A549 (cell line): ENCODE data around the gene TALDO1. TPM values are rescaled to one million over a fixed set of nuclear protein-coding genes. Genes with fewer than 3 reads are reported as not detected.

ENCODE experiments used
- BCL3 ChIP-seq: fragments of >200 bp; sonication (Bioruptor Twin); formaldehyde crosslinking; IDR thresholded peaks from 3 replicates; pipeline ENCODE4 v1.6.1; 2016
- BHLHE40 ChIP-seq: IDR thresholded peaks from 2 replicates; pipeline ENCODE4 v1.6.1; 2012; ENCODE audit warnings: low read depth, low read length, inconsistent platforms
- CBX2 ChIP-seq: fragments of 200-600 bp; sonication (generic); IDR thresholded peaks from 2 replicates; pipeline ENCODE4 v1.6.1; 2016; ENCODE audit warnings: low read depth, mild to moderate bottlenecking, borderline replicate concordance
- CBX8 ChIP-seq: fragments of 200-600 bp; sonication (generic); IDR thresholded peaks from 2 replicates; pipeline ENCODE4 v1.6.1; 2016
- CTCF ChIP-seq: fragments of >200 bp; sonication (Bioruptor Twin); formaldehyde crosslinking; IDR thresholded peaks from 3 replicates; pipeline ENCODE4 v1.5.1; 2016
- E2F6 ChIP-seq: IDR thresholded peaks from 2 replicates; pipeline ENCODE4 v1.6.1; 2012; ENCODE audit warnings: low read depth, borderline replicate concordance
- EHF ChIP-seq: fragments of 250-450 bp; sonication (Bioruptor Pico); IDR thresholded peaks from 2 replicates; pipeline ENCODE4 v1.5.0; 2020; ENCODE audit warnings: mild to moderate bottlenecking
- EP300 ChIP-seq, 2 experiments: fragments of >200 bp; sonication (Bioruptor Twin); formaldehyde crosslinking; IDR thresholded peaks; 2 replicates in 1 of 2; 3 replicates in 1 of 2; pipeline ENCODE4 v1.6.1; 2016 to 2017
- FOXS1 ChIP-seq: fragments of 250-450 bp; sonication (Bioruptor Pico); IDR thresholded peaks from 2 replicates; pipeline ENCODE4 v1.5.0; 2020; ENCODE audit warnings: mild to moderate bottlenecking, moderate library complexity
- HOXB13 ChIP-seq: fragments of 250-450 bp; sonication (Bioruptor Pico); IDR thresholded peaks from 2 replicates; pipeline ENCODE4 v1.5.0; 2020; ENCODE audit warnings: low read depth, mild to moderate bottlenecking, moderate library complexity
- JUNB ChIP-seq: fragments of >200 bp; sonication (Bioruptor Twin); formaldehyde crosslinking; IDR thresholded peaks from 2 replicates; pipeline ENCODE4 v1.6.1; 2016
- KDM1A ChIP-seq: fragments of 200-600 bp; sonication (generic); IDR thresholded peaks from 2 replicates; pipeline ENCODE4 v1.6.1; 2016; ENCODE audit warnings: low read depth, mild to moderate bottlenecking
- KDM5A ChIP-seq: fragments of 200-600 bp; sonication (generic); IDR thresholded peaks from 2 replicates; pipeline ENCODE4 v1.6.1; 2016; ENCODE audit warnings: antibody characterized with exemption, mild to moderate bottlenecking
- MAFK ChIP-seq: fragments of 450-650 bp; IDR thresholded peaks from 2 replicates; pipeline ENCODE4 v1.6.1; 2014; ENCODE audit not compliant: partially characterized antibody
- MAX ChIP-seq: IDR thresholded peaks from 2 replicates; pipeline ENCODE4 v1.6.1; 2012
- MYC ChIP-seq: IDR thresholded peaks from 2 replicates; pipeline ENCODE4 v1.6.1; 2012; ENCODE audit warnings: mild to moderate bottlenecking, inconsistent platforms, low read length, improper control_type of control experiment, borderline replicate concordance
- PBX3 ChIP-seq: IDR thresholded peaks from 2 replicates; pipeline ENCODE4 v1.6.1; 2012
- PHF8 ChIP-seq: fragments of 200-600 bp; sonication (generic); IDR thresholded peaks from 2 replicates; pipeline ENCODE4 v1.6.1; 2016; ENCODE audit warnings: low read depth, mild to moderate bottlenecking, antibody characterized with exemption, moderate library complexity, borderline replicate concordance
- POLR2A ChIP-seq: IDR thresholded peaks from 2 replicates; pipeline ENCODE4 v1.6.1; 2012; ENCODE audit warnings: mild to moderate bottlenecking, low read length
- RAD21 ChIP-seq, 2 experiments: fragments of >200 bp in 1 of 2; sonication (Bioruptor Twin) in 1 of 2; formaldehyde crosslinking in 1 of 2; IDR thresholded peaks in 1 of 2; conservative IDR thresholded peaks in 1 of 2; 2 replicates in 1 of 2; 3 replicates in 1 of 2; pipeline ENCODE4 v1.6.1; 2012 to 2018; ENCODE audit warnings: inconsistent platforms in 1 of 2
- TFCP2L1 ChIP-seq: fragments of 250-450 bp; sonication (Bioruptor Pico); IDR thresholded peaks from 2 replicates; pipeline ENCODE4 v1.5.0; 2021; ENCODE audit warnings: mild to moderate bottlenecking
- USF2 ChIP-seq: fragments of 450-650 bp; IDR thresholded peaks from 2 replicates; pipeline ENCODE4 v1.6.1; 2014; ENCODE audit warnings: antibody characterized with exemption
- ZNF302 ChIP-seq: fragments of 250-450 bp; sonication (Bioruptor Pico); IDR thresholded peaks from 2 replicates; pipeline ENCODE4 v1.9.0; 2021; ENCODE audit warnings: inconsistent platforms, mild to moderate bottlenecking, moderate library complexity
- polyA plus RNA-seq, 4 experiments: library from polyadenylated mRNA; depleted of rRNA in 3 of 4; stranded (reverse); fragments of >200 nt; fragmentation: RNase III in 1 of 4; extraction: RNeasy Plus Mini Kit Qiagen cat#74134 plus additional on column Dnase treatment in 1 of 4; gene quantifications; 2 replicates in 3 of 4; 3 replicates in 1 of 4; pipeline ENCODE4 v1.2.3, GENCODE V29; 2011 to 2017

Gene TALDO1
- polyA plus RNA-seq, 2 of the 4 experiments (the other 2 are of a cell fraction): 287 to 391 TPM

GRCh38 chr11:777288-778255 is 30.3 kb downstream of the TALDO1 start, which contains the start of gene GATD1 (continued):
- no peak for TF ChIP-seq USF2
- peak; percentile 65; the same call in 1 of the 2 replicates for TF ChIP-seq BHLHE40
- no peak for TF ChIP-seq KDM1A
- no peak for TF ChIP-seq PBX3
- peak; percentile 92; the same call in 2 of the 3 replicates for TF ChIP-seq BCL3
- TF ChIP-seq RAD21 (conservative IDR thresholded peaks at IDR 0.05 in 1 of 2, IDR thresholded peaks at IDR 0.05 in 1 of 2): no peak
- TF ChIP-seq CBX2: no peak
- no peak for TF ChIP-seq MYC
- TF ChIP-seq MAFK: no peak
- TF ChIP-seq POLR2A: peak; percentile 95
- TF ChIP-seq E2F6: no peak; the same call in 1 of the 2 replicates
- no peak for TF ChIP-seq JUNB
- no peak for TF ChIP-seq EHF (CRISPR knock-in tag)
- TF ChIP-seq ZNF302 (CRISPR knock-in tag): no peak
- no peak for TF ChIP-seq CTCF
- peak; percentile 73; the same call in 1 of the 2 replicates for TF ChIP-seq PHF8
- no peak for TF ChIP-seq KDM5A
- TF ChIP-seq CBX8: no peak
- peak; percentile 47; the same call in 1 of the 2 replicates for TF ChIP-seq MAX
- TF ChIP-seq FOXS1 (CRISPR knock-in tag): no peak
- no peak for TF ChIP-seq TFCP2L1 (CRISPR knock-in tag)
- TF ChIP-seq EP300 (IDR thresholded peaks at IDR 0.05): no peak
- no peak for TF ChIP-seq HOXB13
